Stimulated activated CD8-positive, alpha-beta memory T cell treated with anti-CD3 and anti-CD28 coated beads, Interleukin-2, amount 100 ng/mL, for 1 hour (primary cell): ENCODE data around the gene MUC5AC.

Experiments used
- DNase-seq, 2 donors: peaks; one replicate each; pipeline ENCODE4 v3.0.0-alpha.2; 2020; ENCODE audit warnings: low read depth in 2 of 2

MUC5AC gene

DNA sequence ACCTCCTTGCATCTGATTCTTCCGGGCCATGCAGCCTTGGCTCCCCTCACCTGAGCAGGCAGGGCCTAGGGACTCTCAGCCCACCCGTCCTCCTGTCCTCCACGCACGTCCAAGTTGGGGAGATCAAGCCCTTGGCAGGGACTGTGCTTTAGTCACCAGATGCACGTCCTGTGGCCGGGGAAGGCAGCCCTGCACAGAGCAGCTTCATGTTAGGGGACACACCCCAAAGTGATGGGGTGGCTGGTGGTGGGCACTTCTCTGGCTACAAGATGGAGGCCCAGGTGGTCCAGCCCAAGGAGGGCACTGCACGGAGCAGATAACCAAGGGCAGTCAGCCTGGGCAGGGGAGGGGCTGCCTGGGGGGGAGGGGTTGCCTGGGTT is 66.3 kb downstream of the MUC5AC start:
- DNase-seq, result no peak

DNA sequence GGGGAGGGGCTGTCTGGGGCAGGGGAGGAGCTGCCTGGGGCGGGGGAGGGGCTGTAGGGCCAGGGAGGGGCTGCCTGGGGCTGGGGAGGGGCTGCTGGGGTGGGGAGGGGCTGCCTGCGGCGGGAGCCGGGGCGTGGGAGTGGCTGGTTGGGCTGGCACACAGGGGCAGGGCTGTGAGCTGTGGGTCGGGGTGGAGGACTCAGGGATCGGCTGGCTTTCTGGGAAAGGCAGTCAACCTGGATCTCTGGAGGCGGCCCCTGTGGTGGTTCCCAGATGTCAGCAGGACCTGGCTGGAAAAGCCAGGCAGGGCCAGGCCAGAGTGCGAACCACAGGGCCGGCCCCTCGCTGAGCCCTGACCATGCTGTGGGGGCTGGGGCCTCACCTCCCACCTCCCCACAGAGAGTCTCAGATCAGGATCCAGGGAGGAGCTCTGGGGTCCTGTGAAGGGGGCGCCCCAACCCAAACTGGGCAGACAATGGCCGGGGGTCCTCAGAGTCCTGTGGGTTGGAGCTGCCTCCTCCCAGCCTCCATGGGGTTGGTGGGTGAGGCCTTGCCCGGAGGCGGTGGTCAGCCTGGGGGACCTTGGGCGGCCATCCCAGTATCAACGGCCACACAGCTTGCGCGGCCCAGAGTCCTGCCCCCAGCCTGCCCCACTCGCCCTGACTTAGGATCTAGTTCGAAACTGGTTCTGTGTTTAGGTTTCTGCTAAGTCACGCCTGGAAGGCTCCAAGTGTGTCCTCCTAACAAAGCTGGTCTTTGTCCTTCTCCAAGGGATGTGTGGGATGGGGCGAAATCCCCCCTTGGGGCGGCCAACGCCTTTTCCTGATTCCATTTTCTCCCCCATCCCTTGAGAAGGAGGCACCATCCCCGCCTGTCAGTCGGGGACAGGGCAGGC is 67.0 kb downstream of the MUC5AC start:
- no peak for DNase-seq

DNA sequence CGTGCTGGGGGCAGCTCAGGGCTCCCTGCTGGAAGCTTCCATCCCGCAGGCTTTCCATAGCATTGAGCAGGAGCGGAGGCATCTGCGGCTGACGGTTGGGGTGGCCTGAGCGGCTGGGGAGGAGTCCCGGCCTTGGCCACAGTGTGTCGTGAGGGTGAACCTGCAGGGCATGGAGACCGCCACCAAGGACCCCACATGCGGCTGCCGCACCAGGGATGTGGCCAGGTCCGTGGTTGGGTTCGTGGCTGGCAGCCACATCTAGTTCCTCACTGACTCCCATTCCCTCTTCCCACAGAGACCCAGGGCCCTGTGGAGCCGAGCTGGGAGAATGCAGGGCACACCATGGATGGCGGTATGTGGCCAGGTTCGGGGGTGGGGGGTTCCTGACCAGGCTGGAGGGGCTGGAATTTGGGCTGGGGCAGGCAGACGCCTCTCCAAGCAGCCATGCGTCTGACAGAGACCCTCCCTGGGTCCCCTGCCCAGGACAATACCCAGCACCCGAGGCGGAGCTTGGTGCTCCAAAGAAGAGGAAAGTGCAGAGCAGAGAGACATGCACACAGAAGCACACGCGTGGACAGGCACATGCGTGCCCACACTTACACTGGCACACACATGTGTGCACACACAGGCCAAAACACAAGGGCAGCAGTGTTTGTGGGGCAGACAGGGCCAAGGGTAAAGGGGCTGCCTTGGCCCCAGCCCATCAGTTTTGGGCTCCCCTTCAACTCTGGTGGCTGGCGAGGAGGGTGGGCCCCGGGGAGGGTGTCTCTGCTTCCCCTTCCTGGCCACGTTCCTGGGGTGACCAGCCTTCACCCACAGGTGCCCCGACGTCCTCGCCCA is 67.9 kb downstream of the MUC5AC start:
- DNase-seq, result no peak

DNA sequence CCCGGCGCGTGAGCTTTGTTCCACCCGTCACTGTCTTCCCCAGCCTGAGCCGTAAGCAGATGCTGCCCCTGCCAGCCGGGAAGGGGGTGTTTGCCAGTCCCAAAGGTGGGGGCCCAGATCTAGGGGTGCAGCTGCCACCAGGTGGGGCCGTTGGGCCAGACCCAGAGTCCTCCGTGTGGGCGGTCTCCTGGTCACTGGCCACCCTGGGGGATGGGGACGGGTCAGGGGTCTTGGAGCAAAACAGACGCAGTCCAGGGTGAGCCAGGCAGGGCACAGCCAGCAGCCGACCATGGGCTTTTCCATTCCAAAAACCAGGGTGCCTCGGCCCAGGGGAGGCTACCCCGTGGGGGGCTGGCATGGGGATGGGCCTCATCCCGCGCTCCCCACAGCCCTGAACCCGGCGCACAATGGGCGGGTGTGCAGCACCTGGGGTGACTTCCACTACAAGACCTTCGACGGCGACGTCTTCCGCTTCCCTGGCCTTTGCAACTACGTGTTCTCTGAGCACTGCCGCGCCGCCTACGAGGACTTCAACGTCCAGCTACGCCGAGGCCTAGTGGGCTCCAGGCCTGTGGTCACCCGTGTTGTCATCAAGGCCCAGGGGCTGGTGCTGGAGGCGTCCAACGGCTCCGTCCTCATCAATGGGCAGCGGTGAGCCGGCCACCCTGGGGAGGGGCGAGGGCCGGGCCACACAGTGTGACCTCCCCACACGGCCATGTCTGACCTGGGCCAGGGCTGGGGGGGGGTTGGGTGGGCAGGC is 68.7 kb downstream of the MUC5AC start:
- DNase-seq, result no peak

DNA sequence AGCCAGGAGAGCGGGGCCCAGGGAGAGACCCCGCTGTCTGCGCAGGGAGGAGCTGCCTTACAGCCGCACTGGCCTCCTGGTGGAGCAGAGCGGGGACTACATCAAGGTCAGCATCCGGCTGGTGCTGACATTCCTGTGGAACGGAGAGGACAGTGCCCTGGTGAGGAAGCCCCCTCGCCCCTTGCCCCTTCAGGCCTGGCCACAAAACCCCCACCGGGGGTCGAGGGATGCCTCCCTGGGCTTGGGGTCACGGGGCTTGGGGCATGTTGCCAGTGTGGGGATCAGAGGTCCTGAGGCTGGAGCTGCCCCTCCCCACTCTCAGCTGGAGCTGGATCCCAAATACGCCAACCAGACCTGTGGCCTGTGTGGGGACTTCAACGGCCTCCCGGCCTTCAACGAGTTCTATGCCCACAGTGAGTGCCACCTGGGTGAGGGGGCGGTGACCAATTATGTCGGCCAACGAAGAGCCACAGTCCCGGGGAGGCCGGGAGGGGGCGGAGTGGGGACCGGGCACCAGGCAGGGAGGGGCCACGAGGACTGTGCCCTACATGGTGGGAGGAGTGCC is 69.3 kb downstream of the MUC5AC start:
- DNase-seq, result no peak

DNA sequence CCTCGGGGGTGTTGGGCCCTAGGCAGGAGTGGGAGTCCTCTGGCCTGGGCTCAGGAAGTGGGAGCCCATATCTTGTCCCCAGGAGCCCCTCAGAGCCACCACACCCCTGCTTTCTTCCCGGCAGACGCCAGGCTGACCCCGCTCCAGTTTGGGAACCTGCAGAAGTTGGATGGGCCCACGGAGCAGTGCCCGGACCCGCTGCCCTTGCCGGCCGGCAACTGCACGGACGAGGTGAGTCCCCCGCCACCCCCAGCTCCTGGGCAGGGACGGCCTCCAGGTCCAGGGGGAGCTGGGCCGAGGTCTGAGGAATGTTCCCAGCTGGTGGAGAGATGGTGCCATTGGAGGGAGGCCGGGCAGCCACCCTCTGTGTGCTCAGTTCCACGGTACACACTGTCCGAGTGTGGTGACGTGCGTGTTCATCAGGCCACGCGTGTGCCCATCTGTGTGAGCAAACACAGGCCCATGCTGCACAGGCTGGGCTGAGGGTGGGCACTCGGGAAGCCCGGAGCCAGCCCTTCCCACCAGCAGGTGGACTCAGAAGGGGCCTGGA is 69.9 kb downstream of the MUC5AC start:
- DNase-seq, result no peak

DNA sequence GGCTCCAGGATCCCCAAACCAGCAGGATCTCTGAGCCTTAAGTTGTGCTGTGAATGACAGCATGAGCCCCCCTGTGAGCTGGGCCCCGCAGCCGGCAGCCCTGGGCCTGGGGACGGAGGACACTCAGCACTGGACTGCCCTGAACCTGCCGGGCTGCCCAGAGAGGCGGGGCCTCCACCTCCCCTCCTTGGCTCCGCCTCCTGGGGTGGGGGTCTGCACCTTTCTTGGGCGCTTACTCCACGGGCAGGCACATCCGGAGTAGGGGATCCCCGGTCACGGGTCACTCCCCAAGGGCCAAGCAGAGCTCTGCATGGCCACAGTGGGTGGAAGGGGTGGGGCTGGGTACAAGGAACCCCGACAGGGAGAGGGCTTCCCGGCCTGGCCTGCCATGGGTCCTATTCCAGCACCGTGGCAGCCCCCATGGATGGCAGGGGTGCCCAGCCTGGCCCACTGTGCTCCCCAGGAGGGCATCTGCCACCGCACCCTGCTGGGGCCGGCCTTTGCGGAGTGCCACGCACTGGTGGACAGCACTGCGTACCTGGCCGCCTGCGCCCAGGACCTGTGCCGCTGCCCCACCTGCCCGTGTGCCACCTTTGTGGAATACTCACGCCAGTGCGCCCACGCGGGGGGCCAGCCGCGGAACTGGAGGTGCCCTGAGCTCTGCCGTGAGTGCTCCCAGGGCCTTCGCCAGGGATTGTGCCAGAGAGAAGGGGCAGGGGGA is 70.5 kb downstream of the MUC5AC start:
- DNase-seq, result no peak

DNA sequence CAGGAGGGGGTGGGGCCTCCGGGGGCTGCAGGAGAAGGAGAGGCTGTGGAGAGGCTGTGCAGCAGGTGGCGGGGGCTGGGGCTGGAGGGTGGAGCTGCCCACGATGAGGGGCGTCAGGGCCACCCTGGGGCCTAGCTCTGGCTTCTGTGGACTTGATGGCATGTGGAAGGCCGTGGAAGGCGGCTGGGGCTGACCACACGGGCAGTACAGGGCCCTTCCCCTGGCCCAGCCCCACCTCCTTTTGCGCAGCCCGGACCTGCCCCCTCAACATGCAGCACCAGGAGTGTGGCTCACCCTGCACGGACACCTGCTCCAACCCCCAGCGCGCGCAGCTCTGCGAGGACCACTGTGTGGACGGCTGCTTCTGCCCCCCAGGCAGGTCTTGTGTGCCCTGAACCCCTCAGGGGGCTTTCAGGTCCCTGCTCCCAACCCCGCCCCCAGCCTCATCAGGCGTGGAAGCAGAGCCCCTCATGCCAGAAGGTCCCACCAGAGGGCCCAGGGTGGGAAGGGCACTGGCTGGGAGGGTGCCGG is 71.2 kb downstream of the MUC5AC start:
- no peak for DNase-seq

DNA sequence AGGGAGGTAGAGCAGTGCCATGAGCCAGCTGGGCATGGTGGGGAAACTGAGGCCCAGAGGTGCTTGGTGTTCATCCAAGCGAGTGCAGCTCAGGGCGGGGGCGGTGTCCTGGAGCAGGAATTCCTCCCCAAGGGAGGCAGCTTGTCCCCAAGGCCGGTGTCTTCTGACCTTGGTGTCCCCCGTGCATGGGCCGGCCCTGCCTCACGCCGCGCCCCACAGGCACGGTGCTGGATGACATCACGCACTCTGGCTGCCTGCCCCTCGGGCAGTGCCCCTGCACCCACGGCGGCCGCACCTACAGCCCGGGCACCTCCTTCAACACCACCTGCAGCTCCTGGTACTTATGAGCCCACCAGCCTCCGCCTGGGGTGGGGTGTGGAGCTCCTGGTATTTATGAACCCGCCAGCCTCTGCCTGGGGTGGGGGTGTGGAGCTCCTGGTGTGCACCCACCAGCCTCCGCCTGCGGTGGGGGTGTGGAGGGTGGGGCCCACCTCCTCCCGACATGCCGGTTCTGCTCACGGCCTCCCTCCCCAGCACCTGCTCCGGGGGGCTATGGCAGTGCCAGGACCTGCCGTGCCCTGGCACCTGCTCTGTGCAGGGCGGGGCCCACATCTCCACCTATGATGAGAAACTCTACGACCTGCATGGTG is 71.8 kb downstream of the MUC5AC start:
- no peak for DNase-seq

DNA sequence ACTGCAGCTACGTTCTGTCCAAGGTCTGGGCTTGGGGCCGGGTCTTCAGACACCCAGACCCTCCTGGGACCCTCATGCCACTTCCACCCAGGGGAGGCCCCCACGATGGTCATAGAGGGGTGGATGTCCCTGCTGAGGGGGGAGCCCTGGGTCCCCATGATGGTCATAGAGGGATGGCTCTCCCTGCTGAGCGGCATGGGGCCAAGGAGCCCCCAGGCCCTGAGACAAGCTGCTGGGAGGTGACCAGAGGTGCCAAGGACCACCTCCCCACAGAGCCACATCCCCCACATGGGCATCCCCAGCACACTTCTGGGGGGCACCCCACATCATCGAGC is 72.3 kb downstream of the MUC5AC start:
- DNase-seq, result no peak

DNA sequence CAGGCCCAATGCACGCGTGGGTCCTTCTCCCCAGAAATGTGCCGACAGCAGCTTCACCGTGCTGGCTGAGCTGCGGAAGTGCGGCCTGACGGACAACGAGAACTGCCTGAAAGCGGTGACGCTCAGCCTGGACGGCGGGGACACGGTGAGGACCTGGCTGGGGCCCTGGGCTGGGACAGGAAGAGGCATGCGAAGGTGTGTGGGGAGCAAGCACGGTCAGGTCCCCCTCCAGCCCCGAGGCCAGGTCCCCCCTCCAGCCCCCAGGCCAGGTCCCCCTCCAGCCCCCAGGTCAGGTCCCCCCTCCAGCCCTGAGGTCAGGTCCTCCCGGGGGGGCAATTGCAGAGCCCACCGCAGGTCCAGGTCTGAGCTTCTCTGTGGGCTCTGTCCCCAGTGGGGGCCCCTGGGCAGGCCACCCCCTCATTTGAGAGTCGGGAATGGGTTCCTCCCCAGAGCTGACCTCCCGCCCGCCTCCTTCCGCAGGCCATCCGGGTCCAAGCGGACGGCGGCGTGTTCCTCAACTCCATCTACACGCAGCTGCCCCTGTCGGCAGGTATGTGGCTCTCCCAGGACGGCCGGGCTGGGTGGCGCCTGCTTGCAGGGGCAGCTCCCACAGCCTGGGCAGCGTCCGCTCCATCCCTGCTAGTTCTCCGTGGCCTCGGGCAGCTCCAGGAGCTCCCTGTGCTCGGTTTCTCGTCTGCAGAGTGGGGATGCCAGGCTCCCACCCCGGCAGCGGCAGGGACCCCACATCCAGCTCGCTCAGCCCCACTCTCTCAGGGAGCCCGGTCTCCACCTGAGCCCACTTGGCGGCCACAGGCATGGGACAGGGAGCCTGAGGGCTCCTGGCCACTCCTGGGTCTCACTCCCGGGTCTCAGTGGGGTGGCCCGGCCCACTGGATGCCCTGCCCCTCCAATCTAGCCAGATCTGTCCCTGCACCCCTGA is 73.0 kb downstream of the MUC5AC start:
- DNase-seq, result no peak

DNA sequence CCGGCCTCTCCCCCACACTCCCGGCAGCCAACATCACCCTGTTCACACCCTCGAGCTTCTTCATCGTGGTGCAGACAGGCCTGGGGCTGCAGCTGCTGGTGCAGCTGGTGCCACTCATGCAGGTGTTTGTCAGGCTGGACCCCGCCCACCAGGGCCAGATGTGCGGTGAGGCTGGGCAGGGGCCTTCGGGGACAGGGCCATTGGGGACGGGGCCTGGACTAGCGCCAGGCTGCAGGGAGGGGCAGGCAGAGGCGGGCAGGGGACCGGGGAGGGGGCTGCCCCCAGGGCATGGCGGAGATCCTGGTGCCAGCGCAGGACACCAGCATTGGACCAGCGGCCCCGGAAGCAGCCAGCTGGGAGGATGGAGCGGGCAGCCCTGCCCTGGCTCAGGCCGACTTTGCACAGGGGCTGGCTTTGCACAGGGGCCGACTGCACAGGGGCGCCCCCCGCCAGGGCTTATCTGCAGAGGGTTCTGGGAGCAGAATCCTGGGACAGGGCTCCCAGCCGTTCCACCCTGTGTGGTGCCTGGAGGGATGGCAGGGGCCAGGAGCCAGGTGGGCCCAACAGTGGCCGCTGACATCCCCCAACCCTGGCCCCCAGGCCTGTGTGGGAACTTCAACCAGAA is 73.8 kb downstream of the MUC5AC start:
- no peak for DNase-seq

DNA sequence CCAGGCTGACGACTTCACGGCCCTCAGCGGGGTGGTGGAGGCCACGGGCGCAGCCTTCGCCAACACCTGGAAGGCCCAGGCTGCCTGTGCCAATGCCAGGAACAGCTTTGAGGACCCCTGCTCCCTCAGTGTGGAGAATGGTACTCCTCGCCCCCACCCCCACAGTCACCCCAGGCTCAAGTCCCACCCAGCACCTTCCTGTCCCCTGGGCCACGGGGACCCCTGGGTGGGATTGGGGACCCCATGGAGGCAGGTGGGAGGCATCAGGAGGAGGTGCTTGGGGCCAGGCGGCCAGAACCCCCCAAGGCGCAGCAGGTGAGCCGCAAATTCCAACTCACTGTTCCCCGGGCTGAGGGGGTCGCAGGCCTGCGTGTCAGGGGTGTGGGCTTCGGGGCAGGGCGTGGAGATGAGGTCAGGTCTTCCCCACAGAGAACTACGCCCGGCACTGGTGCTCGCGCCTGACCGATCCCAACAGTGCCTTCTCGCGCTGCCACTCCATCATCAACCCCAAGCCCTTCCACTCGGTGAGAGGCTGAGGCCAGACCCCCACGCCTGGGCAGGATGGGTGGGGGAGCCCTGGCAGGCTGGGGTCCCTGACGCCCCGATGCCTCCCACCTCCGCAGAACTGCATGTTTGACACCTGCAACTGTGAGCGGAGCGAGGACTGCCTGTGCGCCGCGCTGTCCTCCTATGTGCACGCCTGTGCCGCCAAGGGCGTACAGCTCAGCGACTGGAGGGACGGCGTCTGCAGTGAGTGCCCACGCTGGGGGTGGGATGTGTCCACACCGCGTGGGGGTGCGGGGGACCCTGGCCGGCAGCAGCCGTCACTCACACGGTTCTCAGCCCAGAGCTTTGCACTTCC is 74.5 kb downstream of the MUC5AC start:
- DNase-seq, result no peak

DNA sequence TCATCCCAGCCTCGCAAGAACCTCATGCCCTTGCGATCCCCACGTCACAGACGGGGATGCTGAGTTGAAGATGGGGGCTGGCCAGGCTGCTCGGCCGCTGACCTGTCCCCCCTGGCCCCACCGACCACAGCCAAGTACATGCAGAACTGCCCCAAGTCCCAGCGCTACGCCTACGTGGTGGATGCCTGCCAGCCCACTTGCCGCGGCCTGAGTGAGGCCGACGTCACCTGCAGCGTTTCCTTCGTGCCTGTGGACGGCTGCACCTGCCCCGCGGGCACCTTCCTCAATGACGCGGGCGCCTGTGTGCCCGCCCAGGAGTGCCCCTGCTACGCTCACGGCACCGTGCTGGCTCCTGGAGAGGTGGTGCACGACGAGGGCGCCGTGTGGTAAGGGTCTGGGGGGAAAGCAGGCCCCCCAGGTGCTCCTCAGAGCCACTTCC is 75.1 kb downstream of the MUC5AC start:
- DNase-seq, result no peak

DNA sequence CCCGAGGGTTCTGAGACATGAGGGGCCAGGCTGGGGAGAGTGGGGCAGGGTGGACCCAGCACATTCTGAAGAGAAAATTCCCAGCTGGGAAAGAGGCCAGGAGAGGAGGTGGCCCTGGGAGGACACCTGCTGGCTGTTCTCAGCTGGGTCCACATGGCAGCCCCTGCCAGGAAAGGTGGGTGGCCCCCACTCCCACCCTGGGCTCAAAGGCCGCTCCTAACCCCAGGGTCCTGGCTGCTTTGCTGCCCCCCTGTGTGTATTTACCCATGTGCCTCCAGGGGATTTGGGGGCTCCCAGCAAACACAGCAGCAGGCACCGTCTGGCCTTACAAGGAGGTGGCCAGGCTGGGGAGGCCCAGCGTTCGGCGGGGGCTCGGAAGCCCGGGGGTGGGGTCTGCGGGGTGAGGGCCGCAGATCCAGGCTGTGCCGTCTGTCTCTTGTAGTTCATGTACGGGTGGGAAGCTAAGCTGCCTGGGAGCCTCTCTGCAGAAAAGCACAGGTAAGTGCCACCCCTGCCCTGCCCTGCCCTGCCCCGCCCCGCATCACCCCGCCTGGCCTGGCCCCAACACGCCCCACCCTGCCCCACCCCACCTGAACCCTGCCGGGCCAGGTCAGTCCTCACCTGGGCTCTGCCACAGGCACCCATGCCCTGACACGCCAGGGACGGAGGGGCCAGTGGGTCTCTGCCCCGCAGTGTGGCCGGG is 75.7 kb downstream of the MUC5AC start:
- no peak for DNase-seq

DNA sequence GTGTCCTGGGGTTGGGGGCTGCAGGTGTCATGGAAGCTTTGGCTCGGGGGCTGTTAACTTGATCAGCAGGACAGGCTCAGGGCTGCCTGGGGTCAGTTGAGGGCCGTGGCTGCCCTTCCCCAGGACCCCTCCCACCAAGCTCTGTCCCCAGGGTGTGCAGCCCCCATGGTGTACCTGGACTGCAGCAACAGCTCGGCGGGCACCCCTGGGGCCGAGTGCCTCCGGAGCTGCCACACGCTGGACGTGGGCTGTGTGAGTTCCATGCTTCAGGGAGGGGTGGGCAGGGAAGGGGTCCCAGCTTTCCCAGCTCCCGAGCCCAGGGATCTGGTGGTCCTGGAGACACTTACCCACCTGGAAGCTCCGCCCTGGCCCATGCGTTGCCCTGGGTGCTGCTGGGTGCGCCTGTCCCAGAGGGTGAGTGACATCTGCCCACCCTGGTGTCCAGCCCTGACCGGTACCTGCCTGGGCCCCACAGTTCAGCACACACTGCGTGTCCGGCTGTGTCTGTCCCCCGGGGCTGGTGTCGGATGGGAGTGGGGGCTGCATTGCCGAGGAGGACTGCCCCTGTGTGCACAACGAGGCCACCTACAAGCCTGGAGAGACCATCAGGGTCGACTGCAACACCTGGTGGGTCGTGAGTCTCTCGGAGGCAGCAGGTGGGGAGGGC is 76.4 kb downstream of the MUC5AC start:
- DNase-seq, result no peak
